A549 (cell line): ENCODE data around the gene JDP2. TPM values are rescaled to one million over a fixed set of nuclear protein-coding genes. Genes with fewer than 3 reads are reported as not detected.

Experiments used
- ATAC-seq, 2 experiments: fragments of 200-7000 bp in 1 of 2; fragments of >200 bp in 1 of 2; cut with Nextera tagmentation in 1 of 2; cut with Tn5 transposase in 1 of 2; 3 replicates each; pipeline versions ENCODE4 v1.8.0 to v1.9.1; 2018 to 2020; ENCODE audit warnings: mild to moderate bottlenecking in 1 of 2, moderate library complexity in 1 of 2
- CTCF ChIA-PET: fragments of 300-600 bp; sonication (Branson Sonifier 250); formaldehyde crosslinking; extraction: SDS; loops from one replicate; lab custom pipeline; 2021; ENCODE audit warnings: antibody characterized with exemption, inconsistent platforms; lab: Yijun Ruan, JAX
- POLR2A ChIA-PET: fragments of 350-600 bp; formaldehyde crosslinking; extraction: SDS; loops from one replicate; lab custom pipeline; 2021; ENCODE audit warnings: antibody characterized with exemption, inconsistent platforms; lab: Yijun Ruan, JAX
- DNase-seq, 2 experiments: peaks; one replicate each; pipeline versions ENCODE4 v3.0.0 to v3.0.0-alpha.2; 2011 to 2016; ENCODE audit warnings: low read depth in 1 of 2, low spot score in 1 of 2
- FAIRE-seq: peaks from 2 replicates; lab custom pipeline; 2011; peaks lifted over from hg19 to GRCh38; lab: Jason Lieb, UNC
- H3K27ac ChIP-seq, 2 experiments: fragments of >200 bp; sonication (Bioruptor Twin); formaldehyde crosslinking; 3 replicates each; pipeline ENCODE4 v1.5.1; 2016 to 2017
- H3K4me1 ChIP-seq: fragments of >200 bp; sonication (Bioruptor Twin); formaldehyde crosslinking; 3 replicates; pipeline ENCODE4 v1.6.1; 2016
- H3K4me2 ChIP-seq: fragments of >200 bp; sonication (Bioruptor Twin); formaldehyde crosslinking; 3 replicates; pipeline ENCODE4 v1.6.1; 2016
- H3K4me3 ChIP-seq: fragments of >200 bp; sonication (Bioruptor Twin); formaldehyde crosslinking; 3 replicates; pipeline ENCODE4 v1.5.1; 2016
- H3K9me3 ChIP-seq: fragments of >200 bp; sonication (Bioruptor Twin); formaldehyde crosslinking; 3 replicates; pipeline ENCODE4 v1.6.1; 2016
- BHLHE40 ChIP-seq: IDR thresholded peaks from 2 replicates; pipeline ENCODE4 v1.6.1; 2012; ENCODE audit warnings: low read depth, low read length, inconsistent platforms
- CHD2 ChIP-seq: fragments of 150-350 bp; IDR thresholded peaks from 2 replicates; pipeline ENCODE4 v1.6.1; 2014; ENCODE audit warnings: low read length; ENCODE audit not compliant: partially characterized antibody
- CHD4 ChIP-seq: fragments of 200-600 bp; sonication (generic); IDR thresholded peaks from 2 replicates; pipeline ENCODE4 v1.6.1; 2016; ENCODE audit warnings: antibody characterized with exemption, mild to moderate bottlenecking, borderline replicate concordance
- EHMT2 ChIP-seq: fragments of 200-600 bp; sonication (generic); IDR thresholded peaks from 2 replicates; pipeline ENCODE4 v1.6.1; 2016; ENCODE audit warnings: antibody characterized with exemption, low read depth, mild to moderate bottlenecking, moderate library complexity
- ESRRA ChIP-seq: fragments of 150-350 bp; IDR thresholded peaks from 2 replicates; pipeline ENCODE4 v1.6.1; 2014; ENCODE audit warnings: mild to moderate bottlenecking, low read length, borderline replicate concordance
- FOSB ChIP-seq: fragments of 250-450 bp; sonication (Bioruptor Pico); IDR thresholded peaks from 2 replicates; pipeline ENCODE4 v1.5.0; 2020; ENCODE audit warnings: mild to moderate bottlenecking, moderate library complexity
- FOSL2 ChIP-seq, 2 experiments: fragments of 450-650 bp in 1 of 2; fragments of >200 bp in 1 of 2; sonication (Bioruptor Twin) in 1 of 2; formaldehyde crosslinking; IDR thresholded peaks; 2 replicates each; pipeline versions ENCODE4 v1.5.0 to v1.6.1; 2016 to 2020; ENCODE audit warnings: mild to moderate bottlenecking in 1 of 2, moderate library complexity in 1 of 2
- FOXS1 ChIP-seq: fragments of 250-450 bp; sonication (Bioruptor Pico); IDR thresholded peaks from 2 replicates; pipeline ENCODE4 v1.5.0; 2020; ENCODE audit warnings: mild to moderate bottlenecking, moderate library complexity
- GATA3 ChIP-seq: IDR thresholded peaks from 2 replicates; pipeline ENCODE4 v1.6.1; 2012; ENCODE audit warnings: borderline replicate concordance
- HOXA7 ChIP-seq: fragments of 250-450 bp; sonication (Bioruptor Pico); IDR thresholded peaks from 2 replicates; pipeline ENCODE4 v1.5.0; 2020; ENCODE audit warnings: mild to moderate bottlenecking, moderate library complexity
- JUNB ChIP-seq: fragments of >200 bp; sonication (Bioruptor Twin); formaldehyde crosslinking; IDR thresholded peaks from 2 replicates; pipeline ENCODE4 v1.6.1; 2016
- KDM1A ChIP-seq: fragments of 200-600 bp; sonication (generic); IDR thresholded peaks from 2 replicates; pipeline ENCODE4 v1.6.1; 2016; ENCODE audit warnings: low read depth, mild to moderate bottlenecking
- MAFK ChIP-seq: fragments of 450-650 bp; IDR thresholded peaks from 2 replicates; pipeline ENCODE4 v1.6.1; 2014; ENCODE audit not compliant: partially characterized antibody
- POLR2AphosphoS2 ChIP-seq: conservative IDR thresholded peaks from 2 replicates; pipeline ENCODE4 v1.6.1; 2012; ENCODE audit warnings: low read length, improper control_type of control experiment, inconsistent platforms
- SREBF2 ChIP-seq: fragments of 450-650 bp; IDR thresholded peaks from 2 replicates; pipeline ENCODE4 v1.6.1; 2014; ENCODE audit warnings: mild to moderate bottlenecking, moderate library complexity
- TP53 ChIP-seq: fragments of 250-450 bp; sonication (Bioruptor Pico); IDR thresholded peaks from 2 replicates; pipeline ENCODE4 v1.5.0; 2021; ENCODE audit warnings: mild to moderate bottlenecking, moderate library complexity
- ZNF302 ChIP-seq: fragments of 250-450 bp; sonication (Bioruptor Pico); IDR thresholded peaks from 2 replicates; pipeline ENCODE4 v1.9.0; 2021; ENCODE audit warnings: inconsistent platforms, mild to moderate bottlenecking, moderate library complexity
- ZSCAN20 ChIP-seq: fragments of 250-450 bp; sonication (Bioruptor Pico); IDR thresholded peaks from 2 replicates; pipeline ENCODE4 v1.8.0; 2022; ENCODE audit warnings: mild to moderate bottlenecking, moderate library complexity
- WGBS: methylation state at CpG from one replicate; pipeline ENCODE4 v1.1.6; 2017; ENCODE audit errors: missing lambda C conversion rate; 5-methylcytosine and 5-hydroxymethylcytosine counted together
- polyA plus RNA-seq, 4 experiments: library from polyadenylated mRNA; depleted of rRNA in 3 of 4; stranded (reverse); fragments of >200 nt; fragmentation: RNase III in 1 of 4; extraction: RNeasy Plus Mini Kit Qiagen cat#74134 plus additional on column Dnase treatment in 1 of 4; gene quantifications; 2 replicates in 3 of 4; 3 replicates in 1 of 4; pipeline ENCODE4 v1.2.3, GENCODE V29; 2011 to 2017
- TF ChIP-seq, protein P1 (sequence below): fragments of >200 bp; sonication (Bioruptor Twin); formaldehyde crosslinking; IDR thresholded peaks from 2 replicates; pipeline ENCODE4 v1.6.1; 2016
- TF ChIP-seq, protein P2 (sequence below): fragments of 150-350 bp; IDR thresholded peaks from 2 replicates; pipeline ENCODE4 v1.6.1; 2014; ENCODE audit warnings: low read depth, mild to moderate bottlenecking, low read length
- TF ChIP-seq, protein P3 (sequence below): fragments of 250-450 bp; sonication (Bioruptor Pico); IDR thresholded peaks from 2 replicates; pipeline ENCODE4 v1.5.0; 2020; ENCODE audit warnings: low read depth, mild to moderate bottlenecking, moderate library complexity

The JDP2 gene
- polyA plus RNA-seq, 2 of the 4 experiments (the other 2 are of a cell fraction): 22.4 to 31.2 TPM

DNA sequence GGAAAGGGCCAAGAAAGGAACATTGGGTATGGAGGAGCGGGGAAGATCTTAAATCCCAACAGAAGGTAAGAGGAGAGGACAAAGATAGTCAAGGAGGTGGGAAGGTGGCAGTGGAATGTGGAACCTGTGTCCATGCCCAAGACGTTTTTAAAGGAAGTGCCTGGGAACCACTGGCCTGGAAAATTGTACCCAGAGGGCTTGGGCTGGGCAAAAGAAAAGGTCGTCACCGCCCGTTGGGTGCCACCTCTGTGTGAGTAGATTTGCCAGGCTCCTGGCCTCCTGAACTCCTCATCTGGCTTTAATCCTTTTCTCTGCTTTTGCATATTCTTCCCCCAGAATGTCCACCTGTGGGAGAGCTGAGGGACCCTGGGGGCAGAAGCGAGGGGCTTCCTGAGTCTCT lies 32.6 kb downstream of the JDP2 start:
- no peaks in the 10 kb centered on the region for H3K9me3 ChIP-seq

DNA sequence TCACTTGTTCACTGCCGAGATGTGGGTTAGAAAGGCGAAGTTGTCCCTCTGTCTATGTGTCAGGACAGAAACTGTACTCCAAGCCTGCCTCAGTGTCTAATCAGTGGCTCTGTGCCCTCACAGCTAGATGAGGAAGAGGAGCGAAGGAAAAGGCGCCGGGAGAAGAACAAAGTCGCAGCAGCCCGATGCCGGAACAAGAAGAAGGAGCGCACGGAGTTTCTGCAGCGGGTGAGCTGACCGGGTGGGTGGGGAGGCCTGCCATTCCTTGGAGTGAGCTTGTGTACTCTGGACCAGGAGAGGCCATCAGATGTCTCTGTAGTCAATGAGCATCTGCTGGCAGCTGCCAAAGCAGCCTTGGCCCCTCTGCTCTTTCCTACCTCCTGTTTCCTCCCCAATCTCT lies 33.5 kb downstream of the JDP2 start:
- WGBS: 96% methylated on average over 12 of the region's 12 CpGs
- no peak overlapping the region for H3K4me2 ChIP-seq
- POLR2A ChIA-PET: no interaction called here

More for the DNA sequence above, 32.6 kb downstream of the JDP2 start:
- H3K27ac ChIP-seq: no peak overlapping the region
- no peak for DNase-seq
- no peak for FAIRE-seq
- peaks cover 15% of the 10 kb centered on the region for H3K4me1 ChIP-seq
- no peak overlapping the region for H3K4me3 ChIP-seq
- TF ChIP-seq HOXA7: no peak
- TF ChIP-seq, all 56 proteins: peak for 0
- CTCF ChIA-PET: interaction anchor here (0.6 kb wide), 1 partner anchor 150 kb away, joined by 3 read pairs; no protein-coding TSS in a partner anchor
- no peak overlapping the region for H3K4me2 ChIP-seq
- ATAC-seq: no peak
- WGBS: 80% methylated on average over 6 of the region's 6 CpGs
- POLR2A ChIA-PET: no interaction called here

DNA sequence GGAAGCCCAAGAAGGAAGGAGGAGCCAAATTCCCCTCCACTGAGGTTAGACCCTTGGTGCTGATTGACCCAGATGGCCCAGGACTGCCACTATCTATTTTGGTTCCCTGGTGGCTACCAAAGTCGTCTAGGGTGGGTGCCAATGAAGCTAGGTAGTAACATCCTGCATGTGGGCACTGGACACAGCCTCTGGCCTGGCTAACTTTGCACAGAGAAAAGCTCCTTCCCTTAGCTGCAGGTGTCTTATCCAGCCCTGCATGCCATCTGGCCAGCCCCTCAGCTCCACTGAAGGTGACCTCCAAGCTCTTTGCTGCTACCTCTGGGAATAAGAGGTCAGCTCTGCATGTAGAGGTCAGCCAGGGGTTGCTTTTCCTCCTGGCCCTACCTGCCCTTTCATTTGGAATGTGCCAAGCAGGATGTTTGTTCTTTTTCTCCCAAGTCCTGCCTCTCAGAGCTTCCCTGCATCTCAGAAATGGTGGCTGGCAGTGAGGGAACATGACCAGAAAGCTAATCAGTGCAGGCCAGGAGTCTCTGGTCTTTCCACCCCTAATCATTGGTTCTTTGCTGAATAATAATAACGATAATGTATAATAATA lies 34.0 kb downstream of the JDP2 start:
- CTCF ChIA-PET: interaction anchor here (0.9 to 2.2 kb wide), 5 partner anchors 8 to 154 kb away, joined by 3 to 9 read pairs (median 3); no protein-coding TSS in a partner anchor
- Histone ChIP-seq H3K9me3 (no peaks in the 10 kb centered on the region), H3K4me2 (no peak overlapping the region)
- POLR2A ChIA-PET: no interaction called here
- ATAC-seq: no peak
- TF ChIP-seq FOSB (CRISPR knock-in tag): no peak
- TF ChIP-seq, protein P1, sequence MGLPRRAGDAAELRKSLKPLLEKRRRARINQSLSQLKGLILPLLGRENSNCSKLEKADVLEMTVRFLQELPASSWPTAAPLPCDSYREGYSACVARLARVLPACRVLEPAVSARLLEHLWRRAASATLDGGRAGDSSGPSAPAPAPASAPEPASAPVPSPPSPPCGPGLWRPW: no peak
- no peak for TF ChIP-seq BHLHE40
- no peak for TF ChIP-seq KDM1A
- no peak for TF ChIP-seq JUNB
- TF ChIP-seq ESRRA: no peak
- TF ChIP-seq HOXA7: no peak
- TF ChIP-seq POLR2AphosphoS2: no peak
- no peak for TF ChIP-seq ZSCAN20 (CRISPR knock-in tag)
- no peak for TF ChIP-seq TP53 (CRISPR knock-in tag)
- TF ChIP-seq, protein P2, sequence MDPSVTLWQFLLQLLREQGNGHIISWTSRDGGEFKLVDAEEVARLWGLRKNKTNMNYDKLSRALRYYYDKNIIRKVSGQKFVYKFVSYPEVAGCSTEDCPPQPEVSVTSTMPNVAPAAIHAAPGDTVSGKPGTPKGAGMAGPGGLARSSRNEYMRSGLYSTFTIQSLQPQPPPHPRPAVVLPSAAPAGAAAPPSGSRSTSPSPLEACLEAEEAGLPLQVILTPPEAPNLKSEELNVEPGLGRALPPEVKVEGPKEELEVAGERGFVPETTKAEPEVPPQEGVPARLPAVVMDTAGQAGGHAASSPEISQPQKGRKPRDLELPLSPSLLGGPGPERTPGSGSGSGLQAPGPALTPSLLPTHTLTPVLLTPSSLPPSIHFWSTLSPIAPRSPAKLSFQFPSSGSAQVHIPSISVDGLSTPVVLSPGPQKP: no peak
- no peak for TF ChIP-seq FOSL2 (IDR thresholded peaks at IDR 0.05)
- TF ChIP-seq FOSL2 (CRISPR knock-in tag; IDR thresholded peaks at IDR 0.05): no peak
- no peak for TF ChIP-seq MAFK
- no peak for TF ChIP-seq SREBF2
- no peak for TF ChIP-seq CHD2
- no peak for TF ChIP-seq FOXS1 (CRISPR knock-in tag)
- TF ChIP-seq, all 56 proteins: peak for 0
- peaks cover 6% of the 10 kb centered on the region; the same call in 2 of the 3 replicates for H3K4me1 ChIP-seq
- H3K27ac ChIP-seq: 0 out of 6 replicates have a peak overlapping the region, but pooled peaks of 1 of the 2 experiments have one; percentile 8
- WGBS: 86% methylated on average over 2 of the region's 2 CpGs
- DNase-seq: no peak
- no peak overlapping the region for H3K4me3 ChIP-seq
- no peak for FAIRE-seq

More for the DNA sequence above, 33.5 kb downstream of the JDP2 start:
- Histone ChIP-seq H3K27ac (0 out of 6 replicates have a peak overlapping the region, but pooled peaks of 1 of the 2 experiments have one; percentile 8), H3K4me1 (peaks cover 6% of the 10 kb centered on the region), H3K9me3 (no peaks in the 10 kb centered on the region), H3K4me3 (no peak overlapping the region)
- FAIRE-seq (no peak), ATAC-seq (no peak), DNase-seq (no peak)
- no peak for TF ChIP-seq CHD2
- no peak for TF ChIP-seq EHMT2
- no peak for TF ChIP-seq TP53 (CRISPR knock-in tag)
- no peak for TF ChIP-seq FOXS1 (CRISPR knock-in tag)
- TF ChIP-seq, protein P3, sequence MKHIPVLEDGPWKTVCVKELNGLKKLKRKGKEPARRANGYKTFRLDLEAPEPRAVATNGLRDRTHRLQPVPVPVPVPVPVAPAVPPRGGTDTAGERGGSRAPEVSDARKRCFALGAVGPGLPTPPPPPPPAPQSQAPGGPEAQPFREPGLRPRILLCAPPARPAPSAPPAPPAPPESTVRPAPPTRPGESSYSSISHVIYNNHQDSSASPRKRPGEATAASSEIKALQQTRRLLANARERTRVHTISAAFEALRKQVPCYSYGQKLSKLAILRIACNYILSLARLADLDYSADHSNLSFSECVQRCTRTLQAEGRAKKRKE (CRISPR knock-in tag): no peak
- no peak for TF ChIP-seq JUNB
- no peak for TF ChIP-seq CHD4
- TF ChIP-seq ZNF302 (CRISPR knock-in tag): no peak
- no peak for TF ChIP-seq GATA3
- TF ChIP-seq, all 56 proteins: peak for 0
- CTCF ChIA-PET: interaction anchor here (0.8 to 2.2 kb wide), 6 partner anchors 8 to 154 kb away, joined by 3 to 9 read pairs (median 3); no protein-coding TSS in a partner anchor
